Neural progenitor cell (in vitro differentiated cells): Measurements from ENCODE around the gene ANKS1B.

Experiments used
- EZH2 ChIP-seq: fragments of 200-600 bp; sonication (generic); IDR thresholded peaks from 2 replicates; pipeline ENCODE4 v1.6.1; 2017; ENCODE audit warnings: antibody characterized with exemption, mild to moderate bottlenecking, moderate library complexity
- EZH2phosphoT487 ChIP-seq: fragments of 200-600 bp; sonication (generic); IDR thresholded peaks from 2 replicates; pipeline ENCODE4 v1.6.1; 2017; ENCODE audit warnings: antibody characterized with exemption
- TF ChIP-seq, protein P1 (sequence below): fragments of 200-600 bp; sonication (generic); IDR thresholded peaks from 2 replicates; pipeline ENCODE4 v1.5.1; 2017; ENCODE audit warnings: antibody characterized with exemption, mild to moderate bottlenecking

DNA sequence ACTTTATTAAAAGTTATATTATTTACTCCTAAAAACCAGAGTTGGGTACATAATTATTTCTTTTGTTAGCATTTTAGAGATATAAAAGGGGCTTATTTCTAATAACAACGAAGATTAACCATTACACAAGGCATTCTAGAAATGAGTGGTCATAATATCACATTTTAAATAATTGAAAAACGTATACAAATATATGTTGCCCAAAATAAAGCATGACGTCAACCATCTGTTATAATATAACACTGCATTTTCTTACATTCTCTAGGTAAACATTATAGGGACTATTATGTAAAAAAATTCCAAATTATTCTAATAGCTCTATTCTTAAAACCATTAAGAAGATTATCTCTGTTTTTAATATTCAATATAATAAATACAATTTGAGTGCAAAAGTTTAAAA is 792.2 kb downstream of the ANKS1B start:
- TF ChIP-seq EZH2, result no peak
- TF ChIP-seq, protein P1, sequence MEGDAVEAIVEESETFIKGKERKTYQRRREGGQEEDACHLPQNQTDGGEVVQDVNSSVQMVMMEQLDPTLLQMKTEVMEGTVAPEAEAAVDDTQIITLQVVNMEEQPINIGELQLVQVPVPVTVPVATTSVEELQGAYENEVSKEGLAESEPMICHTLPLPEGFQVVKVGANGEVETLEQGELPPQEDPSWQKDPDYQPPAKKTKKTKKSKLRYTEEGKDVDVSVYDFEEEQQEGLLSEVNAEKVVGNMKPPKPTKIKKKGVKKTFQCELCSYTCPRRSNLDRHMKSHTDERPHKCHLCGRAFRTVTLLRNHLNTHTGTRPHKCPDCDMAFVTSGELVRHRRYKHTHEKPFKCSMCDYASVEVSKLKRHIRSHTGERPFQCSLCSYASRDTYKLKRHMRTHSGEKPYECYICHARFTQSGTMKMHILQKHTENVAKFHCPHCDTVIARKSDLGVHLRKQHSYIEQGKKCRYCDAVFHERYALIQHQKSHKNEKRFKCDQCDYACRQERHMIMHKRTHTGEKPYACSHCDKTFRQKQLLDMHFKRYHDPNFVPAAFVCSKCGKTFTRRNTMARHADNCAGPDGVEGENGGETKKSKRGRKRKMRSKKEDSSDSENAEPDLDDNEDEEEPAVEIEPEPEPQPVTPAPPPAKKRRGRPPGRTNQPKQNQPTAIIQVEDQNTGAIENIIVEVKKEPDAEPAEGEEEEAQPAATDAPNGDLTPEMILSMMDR, result no peak
- TF ChIP-seq EZH2phosphoT487, result no peak
